WTC11 (cell line): ENCODE data around the gene SPRY1. TPM values are rescaled to one million over a fixed set of nuclear protein-coding genes. Genes with fewer than 3 reads are reported as not detected.

Experiments used
- ATAC-seq: fragments of 200-7000 bp; cut with Tn5 transposase; 2 replicates; pipeline ENCODE4 v1.10.0; 2021; ENCODE audit warnings: mild to moderate bottlenecking, moderate library complexity
- CTCF ChIA-PET: fragments of 300-600 bp; sonication (Branson Sonifier 250); formaldehyde crosslinking; loops from one replicate; lab custom pipeline; 2021; ENCODE audit warnings: antibody characterized with exemption; lab: Charles Lee
- POLR2A ChIA-PET: fragments of 350-600 bp; sonication (Branson Sonifier 250); formaldehyde crosslinking; loops from one replicate; lab custom pipeline; 2021; ENCODE audit warnings: antibody characterized with exemption; lab: Charles Lee
- DNase-seq: peaks from one replicate; pipeline ENCODE4 v3.0.0; 2021; ENCODE audit warnings: low spot score
- H3K27ac Mint-ChIP-seq: 2 replicates; pipeline ENCODE4 v1.8.0; 2021; ENCODE audit warnings: mixed read lengths
- H3K27me3 Mint-ChIP-seq: 2 replicates; pipeline ENCODE4 v1.8.0; 2021; ENCODE audit warnings: low read depth, mild to moderate bottlenecking, moderate library complexity, mixed read lengths
- H3K36me3 Mint-ChIP-seq: 2 replicates; pipeline ENCODE4 v1.8.0; 2021; ENCODE audit warnings: mixed read lengths
- H3K4me1 Mint-ChIP-seq: 2 replicates; pipeline ENCODE4 v1.8.0; 2022; ENCODE audit warnings: mixed read lengths
- H3K4me3 Mint-ChIP-seq: 2 replicates; pipeline ENCODE4 v1.8.0; 2021; ENCODE audit warnings: mild to moderate bottlenecking, moderate library complexity, mixed read lengths
- H3K9me3 Mint-ChIP-seq: 2 replicates; pipeline ENCODE4 v1.8.0; 2021; ENCODE audit warnings: mixed read lengths
- ELF4 ChIP-seq: sonication (generic); formaldehyde crosslinking; IDR thresholded peaks from 2 replicates; pipeline ENCODE4 v1.8.1; 2022; ENCODE audit warnings: low read depth, mild to moderate bottlenecking, moderate library complexity, missing genetic modification reagents
- FOXP1 ChIP-seq: sonication (generic); formaldehyde crosslinking; IDR thresholded peaks from 2 replicates; pipeline ENCODE4 v1.8.0; 2022; ENCODE audit warnings: missing genetic modification reagents, mild to moderate bottlenecking, moderate library complexity, borderline replicate concordance
- GABPB1 ChIP-seq: sonication (generic); formaldehyde crosslinking; IDR thresholded peaks from 2 replicates; pipeline ENCODE4 v1.8.1; 2023; ENCODE audit warnings: mild to moderate bottlenecking, missing genetic modification reagents
- NFATC4 ChIP-seq: fragments of 250-450 bp; sonication (Bioruptor Pico); IDR thresholded peaks from 2 replicates; pipeline ENCODE4 v1.9.0; 2021; ENCODE audit warnings: mild to moderate bottlenecking
- NR1H2 ChIP-seq: sonication (generic); formaldehyde crosslinking; IDR thresholded peaks from 2 replicates; pipeline ENCODE4 v1.9.0; 2021; ENCODE audit warnings: mild to moderate bottlenecking, moderate library complexity, missing genetic modification reagents
- OVOL2 ChIP-seq: fragments of 250-450 bp; sonication (Bioruptor Pico); IDR thresholded peaks from 2 replicates; pipeline ENCODE4 v1.9.0; 2021; ENCODE audit warnings: mild to moderate bottlenecking, borderline replicate concordance
- RELA ChIP-seq: sonication (generic); formaldehyde crosslinking; IDR thresholded peaks from 2 replicates; pipeline ENCODE4 v1.8.1; 2022; ENCODE audit warnings: missing genetic modification reagents, mild to moderate bottlenecking, borderline replicate concordance
- SOX15 ChIP-seq: fragments of 250-450 bp; sonication (Bioruptor Pico); IDR thresholded peaks from 2 replicates; pipeline ENCODE4 v1.9.0; 2021; ENCODE audit warnings: mild to moderate bottlenecking
- SP1 ChIP-seq: sonication (generic); formaldehyde crosslinking; conservative IDR thresholded peaks from 2 replicates; pipeline ENCODE4 v1.8.1; 2022; ENCODE audit warnings: missing genetic modification reagents
- TEAD1 ChIP-seq: sonication (generic); formaldehyde crosslinking; IDR thresholded peaks from 2 replicates; pipeline ENCODE4 v1.8.0; 2022; ENCODE audit warnings: mild to moderate bottlenecking, missing genetic modification reagents
- ZNF121 ChIP-seq: sonication (generic); formaldehyde crosslinking; IDR thresholded peaks from 2 replicates; pipeline ENCODE4 v1.8.0; 2023; ENCODE audit warnings: missing genetic modification reagents
- ZNF138 ChIP-seq: sonication (generic); formaldehyde crosslinking; conservative IDR thresholded peaks from 2 replicates; pipeline ENCODE4 v1.8.1; 2022; ENCODE audit warnings: mild to moderate bottlenecking, moderate library complexity, missing genetic modification reagents
- ZNF263 ChIP-seq: sonication (generic); formaldehyde crosslinking; IDR thresholded peaks from 2 replicates; pipeline ENCODE4 v1.8.1; 2022; ENCODE audit warnings: low read depth, mild to moderate bottlenecking, moderate library complexity, missing genetic modification reagents
- ZNF423 ChIP-seq: fragments of 250-450 bp; sonication (Bioruptor Pico); IDR thresholded peaks from 2 replicates; pipeline ENCODE4 v2.1.2; 2022; ENCODE audit warnings: mild to moderate bottlenecking, moderate library complexity
- total RNA-seq: library from RNA; stranded (reverse); gene quantifications from 3 replicates; pipeline ENCODE4 v1.2.3, GENCODE V29; 2021
- TF ChIP-seq, protein P1 (sequence below): fragments of 250-450 bp; sonication (Bioruptor Pico); IDR thresholded peaks from 2 replicates; pipeline ENCODE4 v1.9.0; 2021; ENCODE audit warnings: mild to moderate bottlenecking
- TF ChIP-seq, protein P2 (sequence below): sonication (generic); formaldehyde crosslinking; IDR thresholded peaks from 2 replicates; pipeline ENCODE4 v1.8.0; 2023; ENCODE audit warnings: missing genetic modification reagents, mild to moderate bottlenecking, borderline replicate concordance
- TF ChIP-seq, protein P3 (sequence below): sonication (generic); formaldehyde crosslinking; IDR thresholded peaks from 2 replicates; pipeline ENCODE4 v1.8.1; 2022; ENCODE audit warnings: mild to moderate bottlenecking, missing genetic modification reagents, moderate library complexity, borderline replicate concordance
- TF ChIP-seq, protein P4 (sequence below): sonication (generic); formaldehyde crosslinking; conservative IDR thresholded peaks from 2 replicates; pipeline ENCODE4 v1.8.1; 2023; ENCODE audit warnings: mild to moderate bottlenecking, low read depth, missing genetic modification reagents, moderate library complexity

SPRY1 gene
- total RNA-seq, 1 experiment from 2014 or later: 107 TPM

DNA sequence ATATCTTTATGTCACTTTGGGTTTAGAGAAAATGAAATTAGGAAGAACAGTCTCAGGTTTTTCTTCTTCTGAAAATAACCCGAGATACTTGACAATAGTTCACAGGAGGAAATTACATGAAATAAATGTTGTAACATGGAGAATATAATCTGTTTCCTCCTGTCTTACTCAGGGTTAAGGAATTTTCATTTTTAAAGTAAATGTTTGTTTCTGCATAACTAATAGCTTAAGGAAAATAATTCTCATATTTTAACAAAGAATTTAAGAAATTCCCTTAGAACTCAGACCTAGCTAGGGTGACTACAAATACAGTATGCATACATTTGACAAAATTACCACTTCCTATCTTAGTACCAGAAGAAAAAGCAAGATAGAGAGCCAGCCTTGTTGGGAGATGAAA, 17.2 kb upstream of the SPRY1 start:
- Mint-ChIP-seq H3K27ac (peak overlapping the region; percentile 98), H3K27me3 (no peaks in the 10 kb centered on the region), H3K36me3 (peaks cover 11% of the 10 kb centered on the region), H3K9me3 (peaks cover 12% of the 10 kb centered on the region)
- ATAC-seq (no peak), DNase-seq (no peak)
- ChIA-PET POLR2A (no interaction called here), CTCF (no interaction called here)
- TF ChIP-seq ZNF121 (CRISPR knock-in tag) (no peak), ZNF263 (CRISPR knock-in tag) (no peak), TEAD1 (CRISPR knock-in tag) (no peak), RELA (CRISPR knock-in tag) (no peak)
- TF ChIP-seq, all 79 proteins: peak for 0
- H3K4me3 Mint-ChIP-seq: peak overlapping the region; percentile 33
- H3K4me1 Mint-ChIP-seq: peaks cover 64% of the 10 kb centered on the region

DNA sequence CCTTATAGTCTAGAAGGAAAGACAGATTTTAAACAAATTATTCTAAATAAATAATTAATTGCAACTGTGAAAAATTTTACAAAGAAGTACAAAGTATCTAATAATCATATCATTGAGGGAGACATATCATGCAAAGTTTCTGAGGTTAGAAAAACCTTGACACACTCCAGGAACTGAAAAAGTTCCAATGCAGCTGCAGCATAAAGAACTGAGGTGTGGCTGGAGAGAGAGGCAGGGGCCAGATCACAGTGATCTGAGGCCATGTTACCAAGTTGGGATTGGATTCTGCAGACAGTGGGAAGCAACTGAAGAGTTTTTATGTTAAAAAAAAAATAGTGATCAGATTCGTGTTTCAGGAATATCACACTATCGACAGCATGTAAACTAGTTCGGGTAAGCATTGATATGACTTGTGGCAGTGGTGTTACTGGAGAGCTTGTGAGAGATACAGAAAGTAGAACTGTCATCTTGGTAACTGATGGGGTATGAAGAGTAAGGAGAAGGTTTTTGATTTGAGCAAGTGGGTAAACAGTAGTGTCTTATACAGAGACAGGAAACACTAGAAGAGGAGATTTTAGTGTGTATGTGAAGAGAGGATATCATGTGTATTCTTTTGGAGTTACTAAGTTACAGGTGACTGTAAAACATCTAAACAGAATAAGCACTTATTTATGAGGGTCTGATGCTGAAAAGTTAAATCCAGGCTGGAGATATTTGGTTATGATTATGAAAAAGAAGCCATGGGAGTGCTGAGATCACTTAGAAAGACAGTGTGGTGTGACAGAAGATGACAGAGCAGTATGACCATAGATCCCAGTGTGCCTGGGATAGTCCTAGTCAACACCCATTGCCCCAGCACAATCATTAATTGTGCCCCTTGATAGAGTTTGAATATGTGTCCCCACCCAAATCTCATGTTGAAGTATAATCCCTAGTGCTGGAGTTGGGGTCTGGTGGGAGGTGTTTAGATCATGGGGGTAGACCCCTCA, 15.6 kb upstream of the SPRY1 start:
- Mint-ChIP-seq H3K27me3 (no peaks in the 10 kb centered on the region), H3K27ac (peak overlapping the region; percentile 44), H3K4me3 (no peak overlapping the region), H3K36me3 (peaks cover 4% of the 10 kb centered on the region), H3K4me1 (peaks cover 67% of the 10 kb centered on the region), H3K9me3 (peaks cover 5% of the 10 kb centered on the region; the same call in 1 of the 2 replicates)
- ChIA-PET POLR2A (no interaction called here), CTCF (no interaction called here)
- ATAC-seq: no peak
- no peak for DNase-seq
- TF ChIP-seq SOX15 (CRISPR knock-in tag): no peak
- TF ChIP-seq ELF4 (CRISPR knock-in tag): no peak
- no peak for TF ChIP-seq OVOL2 (CRISPR knock-in tag)
- TF ChIP-seq, protein P1, sequence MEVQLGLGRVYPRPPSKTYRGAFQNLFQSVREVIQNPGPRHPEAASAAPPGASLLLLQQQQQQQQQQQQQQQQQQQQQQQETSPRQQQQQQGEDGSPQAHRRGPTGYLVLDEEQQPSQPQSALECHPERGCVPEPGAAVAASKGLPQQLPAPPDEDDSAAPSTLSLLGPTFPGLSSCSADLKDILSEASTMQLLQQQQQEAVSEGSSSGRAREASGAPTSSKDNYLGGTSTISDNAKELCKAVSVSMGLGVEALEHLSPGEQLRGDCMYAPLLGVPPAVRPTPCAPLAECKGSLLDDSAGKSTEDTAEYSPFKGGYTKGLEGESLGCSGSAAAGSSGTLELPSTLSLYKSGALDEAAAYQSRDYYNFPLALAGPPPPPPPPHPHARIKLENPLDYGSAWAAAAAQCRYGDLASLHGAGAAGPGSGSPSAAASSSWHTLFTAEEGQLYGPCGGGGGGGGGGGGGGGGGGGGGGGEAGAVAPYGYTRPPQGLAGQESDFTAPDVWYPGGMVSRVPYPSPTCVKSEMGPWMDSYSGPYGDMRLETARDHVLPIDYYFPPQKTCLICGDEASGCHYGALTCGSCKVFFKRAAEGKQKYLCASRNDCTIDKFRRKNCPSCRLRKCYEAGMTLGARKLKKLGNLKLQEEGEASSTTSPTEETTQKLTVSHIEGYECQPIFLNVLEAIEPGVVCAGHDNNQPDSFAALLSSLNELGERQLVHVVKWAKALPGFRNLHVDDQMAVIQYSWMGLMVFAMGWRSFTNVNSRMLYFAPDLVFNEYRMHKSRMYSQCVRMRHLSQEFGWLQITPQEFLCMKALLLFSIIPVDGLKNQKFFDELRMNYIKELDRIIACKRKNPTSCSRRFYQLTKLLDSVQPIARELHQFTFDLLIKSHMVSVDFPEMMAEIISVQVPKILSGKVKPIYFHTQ: no peak
- TF ChIP-seq, protein P2, sequence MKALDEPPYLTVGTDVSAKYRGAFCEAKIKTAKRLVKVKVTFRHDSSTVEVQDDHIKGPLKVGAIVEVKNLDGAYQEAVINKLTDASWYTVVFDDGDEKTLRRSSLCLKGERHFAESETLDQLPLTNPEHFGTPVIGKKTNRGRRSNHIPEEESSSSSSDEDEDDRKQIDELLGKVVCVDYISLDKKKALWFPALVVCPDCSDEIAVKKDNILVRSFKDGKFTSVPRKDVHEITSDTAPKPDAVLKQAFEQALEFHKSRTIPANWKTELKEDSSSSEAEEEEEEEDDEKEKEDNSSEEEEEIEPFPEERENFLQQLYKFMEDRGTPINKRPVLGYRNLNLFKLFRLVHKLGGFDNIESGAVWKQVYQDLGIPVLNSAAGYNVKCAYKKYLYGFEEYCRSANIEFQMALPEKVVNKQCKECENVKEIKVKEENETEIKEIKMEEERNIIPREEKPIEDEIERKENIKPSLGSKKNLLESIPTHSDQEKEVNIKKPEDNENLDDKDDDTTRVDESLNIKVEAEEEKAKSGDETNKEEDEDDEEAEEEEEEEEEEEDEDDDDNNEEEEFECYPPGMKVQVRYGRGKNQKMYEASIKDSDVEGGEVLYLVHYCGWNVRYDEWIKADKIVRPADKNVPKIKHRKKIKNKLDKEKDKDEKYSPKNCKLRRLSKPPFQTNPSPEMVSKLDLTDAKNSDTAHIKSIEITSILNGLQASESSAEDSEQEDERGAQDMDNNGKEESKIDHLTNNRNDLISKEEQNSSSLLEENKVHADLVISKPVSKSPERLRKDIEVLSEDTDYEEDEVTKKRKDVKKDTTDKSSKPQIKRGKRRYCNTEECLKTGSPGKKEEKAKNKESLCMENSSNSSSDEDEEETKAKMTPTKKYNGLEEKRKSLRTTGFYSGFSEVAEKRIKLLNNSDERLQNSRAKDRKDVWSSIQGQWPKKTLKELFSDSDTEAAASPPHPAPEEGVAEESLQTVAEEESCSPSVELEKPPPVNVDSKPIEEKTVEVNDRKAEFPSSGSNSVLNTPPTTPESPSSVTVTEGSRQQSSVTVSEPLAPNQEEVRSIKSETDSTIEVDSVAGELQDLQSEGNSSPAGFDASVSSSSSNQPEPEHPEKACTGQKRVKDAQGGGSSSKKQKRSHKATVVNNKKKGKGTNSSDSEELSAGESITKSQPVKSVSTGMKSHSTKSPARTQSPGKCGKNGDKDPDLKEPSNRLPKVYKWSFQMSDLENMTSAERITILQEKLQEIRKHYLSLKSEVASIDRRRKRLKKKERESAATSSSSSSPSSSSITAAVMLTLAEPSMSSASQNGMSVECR (CRISPR knock-in tag): no peak

DNA sequence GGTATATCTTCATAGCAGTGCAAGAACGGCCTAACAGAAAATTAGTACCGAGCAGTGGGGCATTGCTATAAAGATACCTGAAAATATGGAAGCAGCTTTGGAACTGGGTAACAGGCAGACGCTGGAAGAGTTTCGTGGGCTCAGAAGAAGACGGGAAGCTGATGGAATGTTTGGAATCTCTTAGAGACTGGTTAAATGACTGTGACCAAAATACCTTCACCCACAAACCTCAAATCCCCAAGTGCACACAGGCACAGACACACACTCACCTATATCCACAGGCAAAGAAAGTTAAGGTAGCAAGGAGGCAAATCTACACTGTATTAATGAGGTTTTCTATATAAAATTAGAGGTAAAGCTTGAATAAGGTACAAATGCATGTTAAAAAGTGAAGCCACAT, 14.6 kb upstream of the SPRY1 start:
- Mint-ChIP-seq H3K27me3 (no peaks in the 10 kb centered on the region), H3K4me3 (no peak overlapping the region), H3K27ac (peak overlapping the region; percentile 93), H3K9me3 (no peaks in the 10 kb centered on the region), H3K36me3 (no peaks in the 10 kb centered on the region), H3K4me1 (peaks cover 59% of the 10 kb centered on the region)
- DNase-seq (no peak), ATAC-seq (no peak)
- POLR2A ChIA-PET: no interaction called here
- CTCF ChIA-PET: interaction anchor here (0.6 kb wide), 1 partner anchor 65 kb away, joined by 3 read pairs; no protein-coding TSS in a partner anchor
- TF ChIP-seq RELA (CRISPR knock-in tag) (no peak), NFATC4 (CRISPR knock-in tag) (no peak), ZNF423 (CRISPR knock-in tag) (no peak), SP1 (CRISPR knock-in tag) (no peak), GABPB1 (CRISPR knock-in tag) (no peak), NR1H2 (CRISPR knock-in tag) (no peak), FOXP1 (CRISPR knock-in tag) (no peak), ZNF138 (no peak)
- TF ChIP-seq, protein P3, sequence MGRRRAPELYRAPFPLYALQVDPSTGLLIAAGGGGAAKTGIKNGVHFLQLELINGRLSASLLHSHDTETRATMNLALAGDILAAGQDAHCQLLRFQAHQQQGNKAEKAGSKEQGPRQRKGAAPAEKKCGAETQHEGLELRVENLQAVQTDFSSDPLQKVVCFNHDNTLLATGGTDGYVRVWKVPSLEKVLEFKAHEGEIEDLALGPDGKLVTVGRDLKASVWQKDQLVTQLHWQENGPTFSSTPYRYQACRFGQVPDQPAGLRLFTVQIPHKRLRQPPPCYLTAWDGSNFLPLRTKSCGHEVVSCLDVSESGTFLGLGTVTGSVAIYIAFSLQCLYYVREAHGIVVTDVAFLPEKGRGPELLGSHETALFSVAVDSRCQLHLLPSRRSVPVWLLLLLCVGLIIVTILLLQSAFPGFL (CRISPR knock-in tag): no peak
- TF ChIP-seq, protein P4, sequence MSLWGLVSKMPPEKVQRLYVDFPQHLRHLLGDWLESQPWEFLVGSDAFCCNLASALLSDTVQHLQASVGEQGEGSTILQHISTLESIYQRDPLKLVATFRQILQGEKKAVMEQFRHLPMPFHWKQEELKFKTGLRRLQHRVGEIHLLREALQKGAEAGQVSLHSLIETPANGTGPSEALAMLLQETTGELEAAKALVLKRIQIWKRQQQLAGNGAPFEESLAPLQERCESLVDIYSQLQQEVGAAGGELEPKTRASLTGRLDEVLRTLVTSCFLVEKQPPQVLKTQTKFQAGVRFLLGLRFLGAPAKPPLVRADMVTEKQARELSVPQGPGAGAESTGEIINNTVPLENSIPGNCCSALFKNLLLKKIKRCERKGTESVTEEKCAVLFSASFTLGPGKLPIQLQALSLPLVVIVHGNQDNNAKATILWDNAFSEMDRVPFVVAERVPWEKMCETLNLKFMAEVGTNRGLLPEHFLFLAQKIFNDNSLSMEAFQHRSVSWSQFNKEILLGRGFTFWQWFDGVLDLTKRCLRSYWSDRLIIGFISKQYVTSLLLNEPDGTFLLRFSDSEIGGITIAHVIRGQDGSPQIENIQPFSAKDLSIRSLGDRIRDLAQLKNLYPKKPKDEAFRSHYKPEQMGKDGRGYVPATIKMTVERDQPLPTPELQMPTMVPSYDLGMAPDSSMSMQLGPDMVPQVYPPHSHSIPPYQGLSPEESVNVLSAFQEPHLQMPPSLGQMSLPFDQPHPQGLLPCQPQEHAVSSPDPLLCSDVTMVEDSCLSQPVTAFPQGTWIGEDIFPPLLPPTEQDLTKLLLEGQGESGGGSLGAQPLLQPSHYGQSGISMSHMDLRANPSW (CRISPR knock-in tag): no peak
